Measurements from ENCODE around the gene LIN37. TPM values are rescaled to one million over a fixed set of nuclear protein-coding genes. Genes with fewer than 3 reads are reported as not detected.

Gene LIN37
- total and polyA plus RNA-seq, 7 donors, result 3.1 to 26.8 (median 14.5) TPM

- WGBS, 3 donors, result 0% methylated on average over 54 to 77 of the region's 77 CpGs
- Histone ChIP-seq H3K27ac (peak overlapping the region; percentile 94), H3K4me1 (peaks cover 23% of the 10 kb centered on the region), H3K27me3 (ENCODE audit: insufficient read depth in 3 of 3, low read length in 2 of 3) (no peaks in the 10 kb centered on the region), H3K36me3 (ENCODE audit: insufficient read depth in 1 of 2, low read depth in 1 of 2) (peaks cover 0 to 22% of the 10 kb centered on the region in 2 donors), H3K4me3 (peak overlapping the region; percentile 90), H3K9me3 (no peaks in the 10 kb centered on the region)
- DNase-seq (peak; percentile 90 to 93), ATAC-seq (peak; percentile 91 to 93 (median 92))
- peak; percentile 90 for TF ChIP-seq CTCF (IDR thresholded peaks at IDR 0.05)
- intact Hi-C loops (cut with DNase I), result loop anchor here (1.0 to 5.0 kb wide), 5 partner anchors 22 to 170 kb away; partner anchors contain the start of genes COX6B1 (in 1 of the 2) and TMEM147 (in 1 of the 2)
Measured at GRCh38 chr19:35716801-35717664, 31.3 kb upstream of the LIN37 start.

GRCh38 chr19:35717665-35718344, 30.6 kb upstream of the LIN37 start, which contains the start of gene KMT2B:
Gene KMT2B, plus strand, starts transcription at chr19:35718003. Its CDS starts 16 bp downstream, at chr19:35718019.
- H3K27me3 ChIP-seq (ENCODE audit: insufficient read depth in 3 of 3, low read length in 2 of 3), result no peaks in the 10 kb centered on the region
- peak; percentile 79 to 84 (median 82) for ATAC-seq
- DNase-seq, result peak; percentile 97 to 98
- H3K27ac ChIP-seq, result peak within 1 kb of the TSS; percentile 94
- WGBS, 3 donors, result 0 to 3% (median 1%) methylated on average over 10 to 107 of the region's 109 CpGs
- H3K36me3 ChIP-seq (ENCODE audit: insufficient read depth in 1 of 2, low read depth in 1 of 2), result peaks cover 0 to 29% of the 10 kb centered on the region in 2 donors
- peak within 1 kb of the TSS; percentile 95 for H3K4me3 ChIP-seq
- intact Hi-C loops (cut with DNase I), result loop anchor here (1.0 to 5.0 kb wide), 6 partner anchors 23 to 213 kb away; partner anchors contain the start of genes COX6B1 (in 1 of the 2) and TMEM147 (in 1 of the 2)
- TF ChIP-seq CTCF (IDR thresholded peaks at IDR 0.05), result no peak
- peaks cover 23% of the 10 kb centered on the region for H3K4me1 ChIP-seq
- H3K9me3 ChIP-seq, result no peaks in the 10 kb centered on the region

- no peaks in the 10 kb centered on the region for H3K27me3 ChIP-seq (ENCODE audit: insufficient read depth in 3 of 3, low read length in 2 of 3)
- DNase-seq (peak; percentile 40 to 70), ATAC-seq (no peak)
- H3K9me3 ChIP-seq, result no peaks in the 10 kb centered on the region
- no peak for TF ChIP-seq CTCF (IDR thresholded peaks at IDR 0.05)
- intact Hi-C loops (cut with DNase I), result loop anchor here (1.0 to 5.0 kb wide), 3 partner anchors 71 to 213 kb away; partner anchors contain the start of genes COX6B1 (in 1 of the 2) and TMEM147 (in 1 of the 2)
- peaks cover 23% of the 10 kb centered on the region for H3K4me1 ChIP-seq
- 1% methylated on average over 37 to 42 of the region's 42 CpGs for WGBS, 3 donors
- H3K27ac ChIP-seq, result peak overlapping the region; percentile 89
- H3K4me3 ChIP-seq, result peak overlapping the region; percentile 95
- peaks cover 0 to 36% of the 10 kb centered on the region in 2 donors for H3K36me3 ChIP-seq (ENCODE audit: insufficient read depth in 1 of 2, low read depth in 1 of 2)
Measured at GRCh38 chr19:35718345-35719041, 29.9 kb upstream of the LIN37 start.

GRCh38 chr19:35719402-35720162, 28.8 kb upstream of the LIN37 start:
- 85 to 88% (median 85%) methylated on average over 32 of the region's 32 CpGs for WGBS, 3 donors
- peak overlapping the region; percentile 89 for H3K27ac ChIP-seq
- H3K27me3 ChIP-seq (ENCODE audit: insufficient read depth in 3 of 3, low read length in 2 of 3), result no peaks in the 10 kb centered on the region
- H3K36me3 ChIP-seq (ENCODE audit: insufficient read depth in 1 of 2, low read depth in 1 of 2), result peaks cover 3 to 47% of the 10 kb centered on the region in 2 donors
- ATAC-seq (no peak), DNase-seq (no peak)
- peak overlapping the region; percentile 95 for H3K4me3 ChIP-seq
- TF ChIP-seq CTCF (IDR thresholded peaks at IDR 0.05), result no peak
- no peaks in the 10 kb centered on the region for H3K9me3 ChIP-seq
- peaks cover 23% of the 10 kb centered on the region for H3K4me1 ChIP-seq
- intact Hi-C loops (cut with DNase I), result loop anchor here (5.0 kb wide), 2 partner anchors 72 to 172 kb away; partner anchors contain the start of genes COX6B1 (in 1 of the 2) and TMEM147 (in 1 of the 2)

All from psoas muscle (tissue), 8 donors.